ENCODE data around the gene SOX5.

DNA sequence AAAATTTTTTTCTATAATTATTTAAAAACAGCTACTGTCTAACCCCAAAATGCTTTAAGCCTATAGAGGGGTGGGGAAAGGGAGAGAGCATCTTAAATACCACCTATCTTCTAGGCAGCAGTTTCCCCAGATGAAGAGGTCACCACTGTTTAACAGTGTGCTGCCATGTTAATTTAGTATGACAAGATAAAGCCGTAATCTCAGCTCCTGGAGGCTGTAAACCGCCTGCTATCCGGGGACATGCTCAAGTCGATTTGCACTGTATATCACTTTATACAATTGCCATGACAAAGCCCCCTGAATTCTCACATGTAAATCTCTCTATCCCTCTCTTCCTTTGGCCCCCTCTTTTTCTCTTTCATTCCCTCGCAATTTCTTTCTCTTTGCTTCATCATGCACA is 68.5 kb downstream of the SOX5 start:
- TF ChIP-seq CTCF (IDR thresholded peaks at IDR 0.05; ENCODE audit: low read length) = no peak
- no peak for TF ChIP-seq EZH2phosphoT487 (IDR thresholded peaks at IDR 0.05; ENCODE audit: low read length)

Measured in MM.1S (cell line).